Mesenchymal stem cell (in vitro differentiated cells and primary cell): Measurements from ENCODE around the gene GLI3.

ENCODE experiments used
- DNase-seq: peaks from one replicate; pipeline ENCODE4 v3.0.0-alpha.2; 2013
- H2AFZ ChIP-seq: one replicate; pipeline ENCODE4 v1.6.1; 2013; ENCODE audit warnings: low read depth, mild to moderate bottlenecking, control low read depth, inconsistent platforms, low read length, moderate library complexity
- H2AK5ac ChIP-seq: 2 replicates; pipeline ENCODE4 v1.6.1; 2013; ENCODE audit warnings: low read length, moderate library complexity, mild to moderate bottlenecking, inconsistent platforms; ENCODE audit not compliant: severe bottlenecking
- H2BK120ac ChIP-seq: one replicate; pipeline ENCODE4 v1.6.1; 2013; ENCODE audit warnings: low read depth, mild to moderate bottlenecking, inconsistent platforms, low read length, moderate library complexity
- H2BK12ac ChIP-seq, 2 experiments: one replicate each; pipeline ENCODE4 v1.6.1; 2013; ENCODE audit warnings: inconsistent platforms in 2 of 2, low read length in 2 of 2, mild to moderate bottlenecking in 2 of 2, moderate library complexity in 2 of 2, control low read depth in 1 of 2
- H2BK15ac ChIP-seq: one replicate; pipeline ENCODE4 v1.6.1; 2013; ENCODE audit warnings: mild to moderate bottlenecking, low read depth, inconsistent platforms; ENCODE audit not compliant: poor library complexity, severe bottlenecking
- H2BK5ac ChIP-seq: 2 replicates; pipeline ENCODE4 v1.6.1; 2013; ENCODE audit warnings: low read depth, mild to moderate bottlenecking, low read length, control low read depth, inconsistent platforms; ENCODE audit not compliant: poor library complexity, severe bottlenecking
- H3K14ac ChIP-seq, 2 experiments: one replicate each; pipeline ENCODE4 v1.6.1; 2013; ENCODE audit warnings: inconsistent platforms in 2 of 2, low read length in 2 of 2, control low read depth in 1 of 2, mild to moderate bottlenecking in 1 of 2, moderate library complexity in 1 of 2
- H3K18ac ChIP-seq, 2 experiments: one replicate each; pipeline ENCODE4 v1.6.1; 2013; ENCODE audit warnings: inconsistent platforms in 2 of 2, low read length in 2 of 2, control low read depth in 1 of 2, low read depth in 1 of 2, mild to moderate bottlenecking in 1 of 2
- H3K23ac ChIP-seq, 2 experiments: one replicate each; pipeline ENCODE4 v1.6.1; 2013; ENCODE audit warnings: inconsistent platforms in 2 of 2, low read length in 2 of 2, mild to moderate bottlenecking in 2 of 2, moderate library complexity in 2 of 2, control low read depth in 1 of 2
- H3K27ac ChIP-seq: 2 replicates; pipeline ENCODE4 v1.5.1; 2013; ENCODE audit warnings: mild to moderate bottlenecking, moderate library complexity, low read length, control low read depth, inconsistent platforms; ENCODE audit not compliant: poor library complexity, severe bottlenecking
- H3K27me3 ChIP-seq, 2 experiments: 2 replicates each; pipeline versions ENCODE4 v1.6.1 to v1.7.0; 2013; ENCODE audit warnings: low read length in 2 of 2, mild to moderate bottlenecking in 2 of 2, moderate library complexity in 2 of 2, control low read depth in 1 of 2, inconsistent platforms in 1 of 2; ENCODE audit not compliant: control insufficient read depth in 1 of 2, insufficient read depth in 1 of 2
- H3K36me3 ChIP-seq, 2 experiments: 2 replicates each; pipeline versions ENCODE4 v1.6.1 to v1.7.0; 2013; ENCODE audit warnings: low read length in 2 of 2, control low read depth in 1 of 2, inconsistent platforms in 1 of 2, low read depth in 1 of 2, mild to moderate bottlenecking in 1 of 2; ENCODE audit not compliant: insufficient read depth in 2 of 2, control insufficient read depth in 1 of 2
- H3K4ac ChIP-seq, 2 experiments: one replicate each; pipeline ENCODE4 v1.6.1; 2013; ENCODE audit warnings: inconsistent platforms in 2 of 2, low read length in 2 of 2, mild to moderate bottlenecking in 2 of 2, moderate library complexity in 2 of 2, control low read depth in 1 of 2, low read depth in 1 of 2
- H3K4me1 ChIP-seq: 2 replicates; pipeline ENCODE4 v1.6.1; 2013; ENCODE audit warnings: low read depth, low read length, control low read depth; ENCODE audit not compliant: control insufficient read depth, insufficient read depth
- H3K4me2 ChIP-seq: 2 replicates; pipeline ENCODE4 v1.6.1; 2013; ENCODE audit warnings: low read length, mild to moderate bottlenecking, inconsistent platforms; ENCODE audit not compliant: poor library complexity, severe bottlenecking
- H3K4me3 ChIP-seq, 2 experiments: 2 replicates each; pipeline versions ENCODE4 v1.5.1 to v1.7.0; 2013; ENCODE audit warnings: low read length in 2 of 2, mild to moderate bottlenecking in 2 of 2, control low read depth in 1 of 2, low read depth in 1 of 2; ENCODE audit not compliant: insufficient read depth in 1 of 2
- H3K79me1 ChIP-seq: replicated peaks from 2 replicates; pipeline ENCODE4 v1.6.1; 2013; ENCODE audit warnings: mild to moderate bottlenecking, control low read depth, low read length, inconsistent platforms; ENCODE audit not compliant: poor library complexity, severe bottlenecking
- H3K9ac ChIP-seq: 2 replicates; pipeline ENCODE4 v1.7.0; 2013; ENCODE audit warnings: mild to moderate bottlenecking, low read length, moderate library complexity
- H3K9me3 ChIP-seq: 2 replicates; pipeline ENCODE4 v1.7.0; 2013; ENCODE audit warnings: mild to moderate bottlenecking, low read length; ENCODE audit not compliant: control insufficient read depth
- H4K8ac ChIP-seq: one replicate; pipeline ENCODE4 v1.6.1; 2013; ENCODE audit warnings: inconsistent platforms, mild to moderate bottlenecking, low read length, moderate library complexity
- H4K91ac ChIP-seq: one replicate; pipeline ENCODE4 v1.6.1; 2013; ENCODE audit warnings: mild to moderate bottlenecking, low read length, inconsistent platforms
- WGBS: methylation state at CpG from one replicate; pipeline ENCODE4 v1.1.7; 2013; ENCODE audit warnings: mixed read lengths; 5-methylcytosine and 5-hydroxymethylcytosine counted together

Gene GLI3

GRCh38 chr7:42152329-42153205 is 84.4 kb downstream of the GLI3 start:
- H3K4me3 ChIP-seq, result no peak overlapping the region
- peaks cover 6% of the 10 kb centered on the region for H3K4me1 ChIP-seq
- no peaks in the 10 kb centered on the region for H3K9me3 ChIP-seq

GRCh38 chr7:42151309-42151708 is 85.7 kb downstream of the GLI3 start:
- H2BK5ac ChIP-seq, result no peak overlapping the region
- no peak overlapping the region for H3K14ac ChIP-seq
- peaks cover 3% of the 10 kb centered on the region for H3K4me1 ChIP-seq
- H3K9ac ChIP-seq, result peak overlapping the region; percentile 83
- H2BK15ac ChIP-seq, result no peak overlapping the region
- H3K27me3 ChIP-seq, result no peaks in the 10 kb centered on the region
- H3K4me2 ChIP-seq, result no peak overlapping the region
- no peak overlapping the region for H4K91ac ChIP-seq
- H3K4me3 ChIP-seq, result peak overlapping the region in 1 of 2 experiments; percentile 55
- peaks cover 3 to 23% of the 10 kb centered on the region in 2 experiments for H3K36me3 ChIP-seq
- no peak overlapping the region for H3K23ac ChIP-seq
- no peak overlapping the region for H2AK5ac ChIP-seq
- H2AFZ ChIP-seq, result no peak overlapping the region
- H3K9me3 ChIP-seq, result no peaks in the 10 kb centered on the region
- no peak overlapping the region for H3K27ac ChIP-seq
- peaks cover 29% of the 10 kb centered on the region for H3K79me1 ChIP-seq
- H2BK120ac ChIP-seq, result no peak overlapping the region
- peak; percentile 78 for DNase-seq
- 49% methylated on average over 7 of the region's 7 CpGs for WGBS
- H3K4ac ChIP-seq, result no peak overlapping the region
- H2BK12ac ChIP-seq, result no peak overlapping the region
- no peak overlapping the region for H3K18ac ChIP-seq
- no peak overlapping the region for H4K8ac ChIP-seq

More at GRCh38 chr7:42152329-42153205, 84.4 kb downstream of the GLI3 start:
- Histone ChIP-seq H2BK5ac (no peak overlapping the region), H3K4ac (no peak overlapping the region), H2BK15ac (no peak overlapping the region), H2BK120ac (no peak overlapping the region), H2AK5ac (no peak overlapping the region), H3K27ac (no peak overlapping the region), H2BK12ac (no peak overlapping the region), H2AFZ (no peak overlapping the region), H4K8ac (no peak overlapping the region), H3K9ac (no peak overlapping the region), H3K4me2 (no peak overlapping the region), H3K23ac (no peak overlapping the region), H3K14ac (no peak overlapping the region), H4K91ac (no peak overlapping the region), H3K27me3 (peaks cover 0 to 3% of the 10 kb centered on the region in 2 experiments), H3K18ac (peak overlapping the region in 1 of 2 experiments; percentile 62), H3K79me1 (peaks cover 38% of the 10 kb centered on the region), H3K36me3 (peaks cover 3 to 11% of the 10 kb centered on the region in 2 experiments)
- WGBS, result 67% methylated on average over 7 of the region's 11 CpGs
- DNase-seq, result no peak

GRCh38 chr7:42145539-42145938 is 91.5 kb downstream of the GLI3 start:
- H3K9me3 ChIP-seq, result no peaks in the 10 kb centered on the region
- no peak overlapping the region for H3K4me2 ChIP-seq
- no peak overlapping the region for H2BK5ac ChIP-seq
- H2BK15ac ChIP-seq, result no peak overlapping the region
- no peak overlapping the region for H4K91ac ChIP-seq
- H3K9ac ChIP-seq, result no peak overlapping the region
- H4K8ac ChIP-seq, result no peak overlapping the region
- no peak overlapping the region for H3K27ac ChIP-seq
- no peak for DNase-seq
- H2AFZ ChIP-seq, result no peak overlapping the region
- no peaks in the 10 kb centered on the region for H3K27me3 ChIP-seq
- H3K18ac ChIP-seq, result no peak overlapping the region
- peaks cover 4% of the 10 kb centered on the region for H3K79me1 ChIP-seq
- no peak overlapping the region for H3K4me3 ChIP-seq
- peak overlapping the region in 1 of 2 experiments; percentile 25 for H2BK12ac ChIP-seq
- peaks cover 3 to 44% of the 10 kb centered on the region in 2 experiments for H3K36me3 ChIP-seq
- H3K23ac ChIP-seq, result no peak overlapping the region
- H2AK5ac ChIP-seq, result no peak overlapping the region
- no peak overlapping the region for H2BK120ac ChIP-seq
- H3K14ac ChIP-seq, result no peak overlapping the region
- no peak overlapping the region for H3K4ac ChIP-seq
- no peaks in the 10 kb centered on the region for H3K4me1 ChIP-seq

GRCh38 chr7:42144604-42145003 is 92.4 kb downstream of the GLI3 start:
- Histone ChIP-seq H3K4me2 (no peak overlapping the region), H2BK120ac (no peak overlapping the region), H4K91ac (no peak overlapping the region), H3K27me3 (no peaks in the 10 kb centered on the region), H3K9ac (peak overlapping the region; percentile 53), H3K14ac (no peak overlapping the region), H3K4me1 (no peaks in the 10 kb centered on the region), H2AFZ (no peak overlapping the region), H3K4ac (no peak overlapping the region), H3K23ac (no peak overlapping the region), H2AK5ac (no peak overlapping the region), H4K8ac (no peak overlapping the region), H3K36me3 (peaks cover 3 to 45% of the 10 kb centered on the region in 2 experiments), H2BK5ac (no peak overlapping the region), H3K4me3 (no peak overlapping the region), H3K79me1 (peaks cover 5% of the 10 kb centered on the region), H2BK15ac (no peak overlapping the region), H3K27ac (no peak overlapping the region), H2BK12ac (no peak overlapping the region), H3K9me3 (no peaks in the 10 kb centered on the region), H3K18ac (no peak overlapping the region)
- WGBS, result 77% methylated on average over 3 of the region's 4 CpGs
- DNase-seq, result no peak
